ENCODE measurements around the gene PGLYRP2. TPM values are rescaled to one million over a fixed set of nuclear protein-coding genes. Genes with fewer than 3 reads are reported as not detected.

Gene PGLYRP2, protein sequence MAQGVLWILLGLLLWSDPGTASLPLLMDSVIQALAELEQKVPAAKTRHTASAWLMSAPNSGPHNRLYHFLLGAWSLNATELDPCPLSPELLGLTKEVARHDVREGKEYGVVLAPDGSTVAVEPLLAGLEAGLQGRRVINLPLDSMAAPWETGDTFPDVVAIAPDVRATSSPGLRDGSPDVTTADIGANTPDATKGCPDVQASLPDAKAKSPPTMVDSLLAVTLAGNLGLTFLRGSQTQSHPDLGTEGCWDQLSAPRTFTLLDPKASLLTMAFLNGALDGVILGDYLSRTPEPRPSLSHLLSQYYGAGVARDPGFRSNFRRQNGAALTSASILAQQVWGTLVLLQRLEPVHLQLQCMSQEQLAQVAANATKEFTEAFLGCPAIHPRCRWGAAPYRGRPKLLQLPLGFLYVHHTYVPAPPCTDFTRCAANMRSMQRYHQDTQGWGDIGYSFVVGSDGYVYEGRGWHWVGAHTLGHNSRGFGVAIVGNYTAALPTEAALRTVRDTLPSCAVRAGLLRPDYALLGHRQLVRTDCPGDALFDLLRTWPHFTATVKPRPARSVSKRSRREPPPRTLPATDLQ
- total RNA-seq (2014; rRNA removed) (not detected in 2 replicates), Bru-seq, nascent RNA (not detected), BruChase-seq, experiment 1, labeled RNA remaining after a 6-hour chase (not detected), BruChase-seq, experiment 2, labeled RNA remaining after a 2-hour chase (not detected)
- long read RNA-seq: 0 reads

DNA sequence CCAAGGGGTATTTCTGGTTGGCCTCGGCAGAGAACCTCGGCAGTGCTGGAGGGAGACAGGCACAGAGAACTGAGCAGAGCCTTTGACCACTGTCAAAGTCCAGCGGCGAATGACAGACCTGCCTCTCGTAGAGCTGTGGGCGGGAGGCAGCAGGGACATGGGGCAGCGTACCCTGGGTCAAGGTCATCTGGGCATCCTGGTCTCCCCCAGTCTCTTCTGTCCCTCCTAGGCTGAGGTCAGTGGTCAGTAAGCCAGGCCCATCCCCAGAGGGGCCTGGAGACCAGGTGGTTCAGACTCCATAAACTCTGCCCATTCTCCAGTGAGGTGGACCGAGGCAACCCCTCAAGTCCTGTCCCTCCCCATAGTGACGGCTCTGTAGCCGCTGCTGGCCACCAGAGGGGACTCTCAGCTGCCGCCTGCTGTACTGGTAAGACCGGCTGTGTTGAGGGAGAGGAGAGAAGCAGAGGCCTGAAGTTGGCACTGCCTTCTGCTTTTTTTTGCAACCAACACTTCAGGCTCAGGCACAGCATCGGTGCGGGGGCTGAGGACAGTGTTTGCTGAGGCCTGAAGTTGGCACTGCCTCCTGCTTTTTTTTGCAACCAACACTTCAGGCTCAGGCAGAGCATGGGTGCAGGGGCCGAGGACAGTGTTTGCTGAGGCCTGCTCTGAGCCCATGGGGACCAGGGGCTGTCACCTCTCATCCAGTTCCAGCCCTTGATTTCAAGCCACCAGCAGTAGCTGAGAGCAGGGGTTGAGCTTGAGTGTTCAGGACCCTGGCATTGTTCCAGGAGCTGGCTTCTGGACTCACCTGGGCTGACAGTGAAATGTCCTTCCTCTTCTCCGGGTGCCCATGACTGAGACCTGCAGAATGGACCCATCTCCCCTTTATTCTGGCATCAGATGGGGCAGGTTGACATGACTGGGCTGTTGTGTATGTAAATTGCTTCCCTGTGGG, at the start of gene PGLYRP2:
PGLYRP2 (minus strand) TSS at position 111 of the 955 bp plus-strand sequence. CDS start 130 bp downstream, outside the sequence.
- Histone ChIP-seq H3F3A (ENCODE audit: low read length, unreplicated experiment) (no peaks in the 10 kb centered on the region), H3K9me3 (ENCODE audit: low read length) (no peaks in the 10 kb centered on the region), H2AFZ (ENCODE audit: low read length) (0 out of 2 replicates have a peak within 1 kb of the TSS, but pooled peaks have one; percentile 17), H3K79me2 (ENCODE audit: low read length) (no peaks in the 10 kb centered on the region), H3K27me3 (ENCODE audit: low read length) (no peaks in the 10 kb centered on the region), H3K4me3 (ENCODE audit: low read length) (no peak within 1 kb of the TSS), H3K4me1 (ENCODE audit: insufficient read depth, low read length) (no peaks in the 10 kb centered on the region), H3K27ac (ENCODE audit: low read length) (no peak within 1 kb of the TSS), H3K4me2 (ENCODE audit: low read length) (no peak within 1 kb of the TSS), H3K36me3 (ENCODE audit: low read depth, low read length) (no peaks in the 10 kb centered on the region), H3K9ac (ENCODE audit: low read length) (no peak within 1 kb of the TSS), H3K9me2 (replicated peaks; ENCODE audit: low read length) (no peaks in the 10 kb centered on the region), H4K20me1 (ENCODE audit: low read length) (no peaks in the 10 kb centered on the region)
- DNase-seq: peak; percentile 48
- intact Hi-C loops (cut with micrococcal nuclease): loop anchor here (1.0 kb wide), 1 partner anchor 76 kb away; no protein-coding TSS in a partner anchor
- ChIA-PET POLR2A (ENCODE audit: unreplicated experiment) (interaction anchor here (0.5 kb wide), 1 partner anchor 65 kb away, joined by 5 read pairs; no protein-coding TSS in a partner anchor), CTCF (interaction anchor here (0.6 kb wide), 1 partner anchor 293 kb away, joined by 3 read pairs; no protein-coding TSS in a partner anchor)
- BruUV-seq (replicated peaks): no TSS peak
- ATAC-seq: peak; percentile 78
- TF ChIP-seq CTCF (conservative IDR thresholded peaks at IDR 0.05; ENCODE audit: low read depth, low read length) (peak; percentile 55; the same call in 1 of the 2 replicates), EZH2phosphoT487 (IDR thresholded peaks at IDR 0.05; ENCODE audit: borderline replicate concordance, low read length) (no peak)

GRCh38 chr19:15527705-15528104, 48.4 kb upstream of the PGLYRP2 start:
- Histone ChIP-seq H3K9ac (ENCODE audit: low read length) (no peak overlapping the region), H2AFZ (ENCODE audit: low read length) (no peak overlapping the region), H3K79me2 (ENCODE audit: low read length) (no peaks in the 10 kb centered on the region), H3K27me3 (ENCODE audit: low read length) (peaks cover 3% of the 10 kb centered on the region; the same call in 1 of the 2 replicates), H3K9me3 (ENCODE audit: low read length) (no peaks in the 10 kb centered on the region), H3K4me2 (ENCODE audit: low read length) (no peak overlapping the region), H3F3A (ENCODE audit: low read length, unreplicated experiment) (no peaks in the 10 kb centered on the region), H3K27ac (ENCODE audit: low read length) (no peak overlapping the region), H3K9me2 (replicated peaks; ENCODE audit: low read length) (no peaks in the 10 kb centered on the region), H4K20me1 (ENCODE audit: low read length) (no peaks in the 10 kb centered on the region), H3K36me3 (ENCODE audit: low read depth, low read length) (no peaks in the 10 kb centered on the region), H3K4me1 (ENCODE audit: insufficient read depth, low read length) (peaks cover under 1% of the 10 kb centered on the region; the same call in 1 of the 2 replicates), H3K4me3 (ENCODE audit: low read length) (no peak overlapping the region)
- ChIA-PET CTCF (no interaction called here), POLR2A (ENCODE audit: unreplicated experiment) (no interaction called here)
- TF ChIP-seq EZH2phosphoT487 (IDR thresholded peaks at IDR 0.05; ENCODE audit: borderline replicate concordance, low read length): no peak
- TF ChIP-seq CTCF (conservative IDR thresholded peaks at IDR 0.05; ENCODE audit: low read depth, low read length): no peak
- no peak for TF ChIP-seq EZH2 (IDR thresholded peaks at IDR 0.05; ENCODE audit: low read length, unreplicated experiment)
- BruUV-seq (replicated peaks): no TSS peak
- intact Hi-C loops (cut with micrococcal nuclease): no loop called here
- DNase-seq (no peak), ATAC-seq (no peak)

Data from PC-3 (cell line).